Stimulated activated CD8-positive, alpha-beta memory T cell treated with anti-CD3 and anti-CD28 coated beads, Interleukin-2, amount 100 ng/mL, for 1 hour (primary cell): ENCODE measurements around the gene LUC7L2.
"Not testable (repeated sequence)": the region's sequence is repeated elsewhere in the genome, so short reads cannot be mapped to it uniquely, and the experiment has no call there.

Source experiments
- DNase-seq, 2 donors: peaks; one replicate each; pipeline ENCODE4 v3.0.0-alpha.2; 2020; ENCODE audit warnings: low read depth in 2 of 2

Gene LUC7L2

DNA sequence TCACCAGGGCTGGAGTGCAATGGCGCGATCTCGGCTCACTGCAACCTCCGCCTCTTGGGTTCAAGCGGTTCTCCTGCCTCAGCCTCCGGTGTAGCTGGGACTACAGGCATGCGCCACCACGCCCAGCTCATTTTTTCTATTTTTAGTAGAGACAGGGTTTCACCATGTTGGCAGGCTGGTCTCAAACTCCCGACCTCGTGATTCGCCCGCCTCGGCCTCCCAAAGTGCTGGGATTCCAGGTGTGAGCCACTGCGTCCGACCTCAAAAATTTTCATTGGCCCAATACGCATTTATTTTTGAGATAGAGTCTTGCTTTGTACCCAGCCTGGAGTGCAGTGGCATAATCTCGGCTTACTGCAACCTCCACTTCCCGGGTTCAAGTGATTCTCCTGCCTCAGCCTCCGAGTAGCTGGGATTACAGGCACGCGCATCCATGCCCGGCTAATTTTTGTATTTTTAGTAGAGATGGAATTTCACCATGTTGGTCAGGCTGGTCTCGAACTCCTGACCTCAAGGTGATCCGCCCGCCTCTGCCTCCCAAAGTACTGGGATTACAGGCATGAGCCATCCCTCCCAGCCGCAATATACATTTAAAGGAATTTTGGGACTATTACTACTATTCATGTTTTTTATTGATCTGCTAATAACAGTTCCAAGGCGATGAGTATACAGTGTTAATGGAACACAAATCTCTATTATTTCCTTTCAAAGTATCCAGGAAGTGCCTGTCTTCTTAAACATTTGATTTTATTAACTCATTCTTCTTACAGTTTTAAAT, 1.8 kb upstream of the LUC7L2 start:
- not testable (repeated sequence) for DNase-seq

- no peak for DNase-seq
Observed at GRCh38 chr7:139358541-139359365, 941 bp upstream of the LUC7L2 start.

DNA sequence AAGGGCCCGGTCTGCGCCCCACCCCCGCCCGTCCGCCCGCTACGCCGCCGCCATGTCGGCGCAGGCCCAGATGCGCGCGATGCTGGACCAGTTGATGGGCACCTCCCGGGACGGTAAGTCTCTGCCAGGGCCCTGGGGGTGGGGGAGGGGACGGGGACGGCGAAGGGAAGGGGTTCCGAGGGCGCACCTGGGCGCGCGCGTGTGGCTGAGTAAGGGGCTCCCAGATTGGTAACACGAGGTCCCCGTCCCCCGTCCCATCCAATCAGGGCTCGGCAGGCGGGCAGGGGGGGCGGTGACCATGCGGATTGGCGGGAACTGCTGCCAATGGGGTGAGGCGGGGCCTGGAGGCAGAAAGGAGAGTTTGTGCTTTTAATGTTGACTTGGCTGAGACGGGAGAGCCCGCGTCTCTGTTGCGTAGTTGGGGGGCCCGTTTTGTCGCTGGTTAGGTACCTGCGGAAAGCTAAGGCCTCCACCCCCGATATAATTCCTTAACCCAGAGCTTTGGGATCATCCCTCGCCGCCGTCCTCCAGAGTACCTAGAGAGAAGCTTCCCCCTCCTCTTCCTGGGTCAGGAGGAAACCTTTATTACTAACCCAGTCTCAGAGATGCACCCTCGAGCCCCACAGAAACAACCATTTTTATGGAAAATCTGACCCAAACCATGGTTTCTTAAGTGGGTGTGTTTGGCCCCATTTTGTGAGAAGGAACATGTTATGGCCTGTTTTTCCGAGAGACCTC, 685 bp downstream of the LUC7L2 start:
- DNase-seq: peak; percentile 95 to 96

DNA sequence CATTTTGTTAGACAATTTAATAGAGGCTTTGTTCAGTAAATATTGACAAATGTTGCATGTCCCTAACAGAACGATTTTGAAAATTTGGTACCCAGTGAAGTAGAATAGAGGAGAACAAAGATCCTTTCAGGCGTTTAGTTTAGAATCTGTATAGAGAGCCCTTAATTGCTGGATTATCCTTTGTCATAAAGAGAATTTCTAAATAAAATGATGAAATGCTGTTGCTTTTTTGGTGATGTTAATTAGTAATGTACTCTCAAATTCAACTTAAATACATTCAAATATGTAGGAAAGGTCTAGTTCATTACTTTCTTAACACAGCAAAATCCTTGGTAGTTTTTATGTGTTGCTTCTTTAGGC, 1.2 kb downstream of the LUC7L2 start:
- no peak for DNase-seq

DNA sequence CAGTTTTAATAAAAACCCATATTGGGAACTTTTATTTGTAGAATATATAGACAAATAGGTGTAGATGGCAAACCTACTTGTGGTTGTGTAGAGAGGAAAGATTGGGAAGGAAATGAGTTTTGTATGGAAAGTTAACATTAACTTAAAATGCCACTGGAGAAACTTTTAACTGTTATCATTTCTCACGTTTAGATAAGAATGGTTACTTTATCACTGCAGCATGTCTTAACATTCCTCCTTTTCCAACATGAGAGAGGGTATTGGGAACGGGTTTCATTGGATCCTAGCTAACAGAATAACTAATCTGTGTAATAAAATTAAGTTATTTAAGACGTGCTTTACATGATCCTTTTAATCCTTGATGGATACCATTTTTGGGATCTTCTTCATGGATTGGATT, 1.8 kb downstream of the LUC7L2 start:
- DNase-seq: no peak

GRCh38 chr7:139362302-139362701, 2.6 kb downstream of the LUC7L2 start:
- DNase-seq: no peak

GRCh38 chr7:139362981-139363380, 3.3 kb downstream of the LUC7L2 start:
- DNase-seq: no peak

- no peak for DNase-seq
Observed at GRCh38 chr7:139365336-139365735, 5.6 kb downstream of the LUC7L2 start.

GRCh38 chr7:139366400-139366799, 6.7 kb downstream of the LUC7L2 start:
- DNase-seq: no peak

GRCh38 chr7:139367438-139368155, 7.9 kb downstream of the LUC7L2 start:
- no peak for DNase-seq

- DNase-seq: no peak
Observed at GRCh38 chr7:139370301-139370942, 10.7 kb downstream of the LUC7L2 start.

GRCh38 chr7:139370943-139371313, 11.2 kb downstream of the LUC7L2 start:
- no peak for DNase-seq

DNA sequence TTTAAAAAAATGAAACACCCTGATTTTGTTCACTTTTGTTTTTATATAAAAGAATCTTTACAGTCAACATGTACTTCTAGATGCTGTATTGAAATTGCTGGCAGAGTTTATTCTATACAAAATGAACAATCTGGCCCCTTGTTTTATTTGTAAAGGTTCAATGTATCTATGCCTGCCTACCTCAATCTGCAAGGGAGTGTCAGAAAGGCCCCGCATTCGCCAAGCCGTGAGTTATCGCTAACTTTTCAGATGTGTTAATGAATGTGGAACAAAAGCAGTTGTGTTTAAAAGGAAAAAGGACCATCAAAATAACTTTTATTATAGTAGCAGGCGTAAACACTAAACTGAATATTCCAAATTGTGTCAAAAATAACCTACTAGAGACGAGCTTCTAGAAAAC, 14.6 kb downstream of the LUC7L2 start:
- no peak for DNase-seq

DNA sequence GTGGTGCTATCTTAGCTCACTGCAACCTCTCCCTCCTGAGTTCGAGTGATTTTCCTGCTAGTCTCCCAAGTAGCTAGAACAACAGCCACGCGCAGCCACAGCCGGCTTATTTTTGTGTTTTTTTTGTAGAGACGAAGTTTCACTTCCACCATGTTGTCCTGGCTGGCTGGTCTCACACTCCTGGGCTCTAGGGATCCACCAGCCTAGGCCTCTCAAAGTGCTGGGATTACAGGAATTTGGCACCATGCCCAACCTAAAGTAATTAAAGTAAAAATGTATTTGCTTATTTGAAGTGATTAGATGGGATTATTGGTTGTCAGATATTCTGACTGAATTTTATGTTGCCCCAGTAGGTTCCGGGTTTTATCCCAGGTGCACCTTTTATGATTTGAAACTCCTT, 22.7 kb downstream of the LUC7L2 start:
- DNase-seq: no peak

- DNase-seq: no peak
Observed at GRCh38 chr7:139384611-139385010, 24.9 kb downstream of the LUC7L2 start.

DNA sequence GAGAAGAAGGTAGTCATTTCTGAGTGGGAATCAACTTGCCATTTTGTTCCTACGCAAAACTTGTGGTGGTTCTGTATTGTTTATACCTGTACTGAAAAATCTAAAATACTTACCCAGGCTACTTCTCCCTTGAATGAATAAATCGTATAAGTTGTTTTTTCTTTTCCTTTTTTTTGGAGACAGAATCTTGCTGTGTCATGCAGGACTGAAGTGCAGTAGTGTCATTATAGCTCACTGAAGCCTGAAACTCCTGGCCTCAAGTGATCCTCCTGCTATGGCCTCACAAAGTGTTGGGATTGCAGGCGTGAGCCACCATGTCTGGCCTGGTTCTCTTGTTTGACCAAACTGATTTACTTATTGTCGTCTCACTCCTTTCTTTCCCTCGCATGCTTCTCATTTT, 27.9 kb downstream of the LUC7L2 start:
- DNase-seq: no peak

DNA sequence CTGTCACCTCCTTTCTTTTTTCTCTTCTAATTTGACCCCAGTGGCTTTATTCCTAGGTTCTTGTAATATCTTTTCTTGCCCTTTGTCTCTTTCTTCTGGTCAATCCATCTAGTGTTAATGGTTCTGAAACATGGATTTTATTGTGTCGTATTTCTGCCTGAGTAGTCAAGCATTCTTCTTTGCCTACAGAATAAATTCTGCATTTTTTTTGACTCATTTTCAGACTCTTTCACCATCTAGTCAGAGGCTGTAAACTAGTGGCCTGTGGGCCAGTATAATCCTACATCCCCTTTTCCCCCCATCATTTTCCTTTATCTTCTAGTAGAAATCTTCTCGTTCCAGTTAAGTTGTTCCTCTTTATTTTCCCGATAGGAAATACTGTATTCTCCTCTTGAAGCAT, 29.4 kb downstream of the LUC7L2 start:
- DNase-seq: no peak

- no peak for DNase-seq
Observed at GRCh38 chr7:139389774-139390173, 30.1 kb downstream of the LUC7L2 start.

DNA sequence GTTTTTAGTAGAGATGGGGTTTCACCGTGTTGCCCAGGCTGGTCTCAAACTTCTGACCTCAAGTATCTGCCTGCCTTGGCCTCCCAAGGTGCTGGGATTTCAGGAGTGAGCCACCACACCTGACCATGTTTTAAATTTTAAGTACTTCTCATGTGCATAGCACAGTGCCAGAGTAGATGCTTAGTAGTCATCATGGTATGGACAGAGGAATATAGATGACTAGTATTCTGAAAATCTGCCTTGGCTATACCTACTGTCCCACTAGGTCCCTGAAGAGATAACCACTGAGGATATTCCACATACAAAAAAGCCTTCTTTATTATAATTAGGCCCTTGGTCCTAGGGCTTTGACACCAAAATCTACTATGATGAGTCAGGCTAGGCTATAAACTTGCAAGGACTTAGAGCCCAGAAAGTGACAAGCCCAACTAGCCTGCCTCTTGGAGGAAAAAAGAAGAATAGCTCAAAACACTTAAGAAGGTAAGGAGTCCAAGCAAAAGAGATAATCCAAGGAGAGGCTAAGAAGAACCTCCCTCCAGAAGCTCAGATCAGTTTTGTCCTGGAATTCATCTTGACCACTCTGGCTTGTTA, 34.0 kb downstream of the LUC7L2 start:
- DNase-seq: no peak

- DNase-seq: no peak
Observed at GRCh38 chr7:139394540-139394939, 34.8 kb downstream of the LUC7L2 start.

- no peak for DNase-seq
Observed at GRCh38 chr7:139396323-139396951, 36.7 kb downstream of the LUC7L2 start.
